Activated CD4-positive, alpha-beta T cell treated with anti-CD3 and anti-CD28 coated beads for 48 hours (primary cell): ENCODE results near the gene GCM1.

ENCODE experiments used
- DNase-seq: peaks from one replicate; pipeline ENCODE4 v3.0.0-alpha.2; 2020

The GCM1 gene

GRCh38 chr6:53144802-53145201 lies 3.8 kb downstream of the GCM1 start:
- no peak for DNase-seq

GRCh38 chr6:53143710-53144109 lies 4.9 kb downstream of the GCM1 start:
- no peak for DNase-seq

- no peak for DNase-seq
Measured at GRCh38 chr6:53142810-53143209, 5.8 kb downstream of the GCM1 start.

GRCh38 chr6:53139841-53140413 lies 8.7 kb downstream of the GCM1 start:
- DNase-seq = no peak

- no peak for DNase-seq
Measured at GRCh38 chr6:53136000-53136609, 12.5 kb downstream of the GCM1 start.

GRCh38 chr6:53134601-53135235 lies 13.9 kb downstream of the GCM1 start:
- no peak for DNase-seq

GRCh38 chr6:53133961-53134360 lies 14.7 kb downstream of the GCM1 start:
- DNase-seq = no peak

- DNase-seq = no peak
Measured at GRCh38 chr6:53130569-53131290, 17.9 kb downstream of the GCM1 start.

GRCh38 chr6:53128842-53129241 lies 19.8 kb downstream of the GCM1 start:
- no peak for DNase-seq

GRCh38 chr6:53125276-53125675 lies 23.4 kb downstream of the GCM1 start:
- no peak for DNase-seq

- DNase-seq = no peak
Measured at GRCh38 chr6:53124131-53124800, 24.4 kb downstream of the GCM1 start.

GRCh38 chr6:53119772-53120409 lies 28.8 kb downstream of the GCM1 start:
- no peak for DNase-seq

GRCh38 chr6:53119349-53119748 lies 29.3 kb downstream of the GCM1 start:
- DNase-seq = no peak

GRCh38 chr6:53115741-53116140 lies 32.9 kb downstream of the GCM1 start:
- DNase-seq = no peak

- DNase-seq = no peak
Measured at GRCh38 chr6:53115113-53115512, 33.5 kb downstream of the GCM1 start.

- DNase-seq = no peak
Measured at GRCh38 chr6:53113742-53114141, 34.9 kb downstream of the GCM1 start.

GRCh38 chr6:53112871-53113270 lies 35.8 kb downstream of the GCM1 start:
- no peak for DNase-seq

GRCh38 chr6:53112404-53112803 lies 36.2 kb downstream of the GCM1 start:
- peak; percentile 5 for DNase-seq

- no peak for DNase-seq
Measured at GRCh38 chr6:53111865-53112264, 36.8 kb downstream of the GCM1 start.

GRCh38 chr6:53109612-53110011 lies 39.0 kb downstream of the GCM1 start:
- no peak for DNase-seq

- DNase-seq = no peak
Measured at GRCh38 chr6:53107091-53107490, 41.5 kb downstream of the GCM1 start.

GRCh38 chr6:53104916-53105315 lies 43.7 kb downstream of the GCM1 start:
- DNase-seq = no peak
